ENCODE data around the gene ST3GAL6. TPM values are rescaled to one million over a fixed set of nuclear protein-coding genes. Genes with fewer than 3 reads are reported as not detected.

Gene ST3GAL6
- total and polyA plus RNA-seq, 2 donors (not counting 1 experiment from before 2014, with no cell fraction given): 0.58 TPM; not detected in 1

DNA sequence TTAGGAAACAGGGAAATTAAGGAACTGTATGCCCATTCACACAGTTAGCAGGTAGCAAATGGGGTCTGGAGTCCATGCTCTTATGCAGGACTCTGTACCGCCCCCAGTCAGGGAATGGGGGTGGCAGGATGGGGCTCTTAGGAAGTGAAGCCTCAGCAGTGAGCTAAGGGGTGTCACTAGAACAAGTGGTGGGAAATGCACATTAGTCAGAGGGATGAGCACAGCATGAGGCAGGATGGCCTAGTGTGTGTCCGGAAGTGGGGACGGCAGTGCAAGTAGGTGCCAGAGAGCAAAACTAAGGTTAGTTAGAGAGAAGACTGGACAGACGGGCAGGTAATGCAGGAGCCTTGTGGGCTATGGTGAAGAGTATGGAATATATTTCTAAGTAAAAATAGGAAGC, 60.7 kb downstream of the ST3GAL6 start:
- no peaks in the 10 kb centered on the region for H3K27me3 Mint-ChIP-seq
- Histone ChIP-seq H3K4me1 (ENCODE audit: control insufficient read depth in 2 of 2, insufficient read depth in 2 of 2, low read length in 2 of 2) (no peaks in the 10 kb centered on the region), H3K4me3 (ENCODE audit: control extremely low read depth in 1 of 5, extremely low read depth in 1 of 5, insufficient read depth in 1 of 5, low read depth in 2 of 5, low read length in 4 of 5) (no peak overlapping the region), H3K9me3 (ENCODE audit: control extremely low read depth in 1 of 3, control insufficient read depth in 2 of 3, insufficient read depth in 1 of 3, low read length in 2 of 3) (no peaks in the 10 kb centered on the region), H3K27me3 (replicated peaks in 1 of 4; ENCODE audit: control extremely low read depth in 1 of 4, control insufficient read depth in 3 of 4, insufficient read depth in 4 of 4, low read length in 3 of 4) (no peaks in the 10 kb centered on the region), H3K4me2 (replicated peaks; ENCODE audit: low read depth, low read length, poor library complexity, severe bottlenecking) (no peak overlapping the region), H2AFZ (ENCODE audit: insufficient read depth, low read depth, low read length, poor library complexity, severe bottlenecking) (no peak overlapping the region), H3K9ac (ENCODE audit: low read length) (no peak overlapping the region), H3K79me2 (ENCODE audit: control insufficient read depth, insufficient read depth, low read length) (no peaks in the 10 kb centered on the region), H3K36me3 (replicated peaks in 1 of 2; ENCODE audit: control extremely low read depth in 1 of 2, control insufficient read depth in 1 of 2, extremely low read depth in 1 of 2, insufficient read depth in 2 of 2, low read length in 1 of 2) (no peaks in the 10 kb centered on the region), H4K20me1 (ENCODE audit: control insufficient read depth, insufficient read depth, low read length, poor library complexity, severe bottlenecking) (no peaks in the 10 kb centered on the region), H3K27ac (ENCODE audit: low read length in 2 of 2) (no peak overlapping the region)
- ATAC-seq (ENCODE audit: low read depth) (no peak), DNase-seq (no peak)
- no peak for TF ChIP-seq EZH2 (IDR thresholded peaks at IDR 0.05; ENCODE audit: borderline replicate concordance, insufficient read depth, low read depth, low read length, poor library complexity, severe bottlenecking)
- TF ChIP-seq, protein P1, sequence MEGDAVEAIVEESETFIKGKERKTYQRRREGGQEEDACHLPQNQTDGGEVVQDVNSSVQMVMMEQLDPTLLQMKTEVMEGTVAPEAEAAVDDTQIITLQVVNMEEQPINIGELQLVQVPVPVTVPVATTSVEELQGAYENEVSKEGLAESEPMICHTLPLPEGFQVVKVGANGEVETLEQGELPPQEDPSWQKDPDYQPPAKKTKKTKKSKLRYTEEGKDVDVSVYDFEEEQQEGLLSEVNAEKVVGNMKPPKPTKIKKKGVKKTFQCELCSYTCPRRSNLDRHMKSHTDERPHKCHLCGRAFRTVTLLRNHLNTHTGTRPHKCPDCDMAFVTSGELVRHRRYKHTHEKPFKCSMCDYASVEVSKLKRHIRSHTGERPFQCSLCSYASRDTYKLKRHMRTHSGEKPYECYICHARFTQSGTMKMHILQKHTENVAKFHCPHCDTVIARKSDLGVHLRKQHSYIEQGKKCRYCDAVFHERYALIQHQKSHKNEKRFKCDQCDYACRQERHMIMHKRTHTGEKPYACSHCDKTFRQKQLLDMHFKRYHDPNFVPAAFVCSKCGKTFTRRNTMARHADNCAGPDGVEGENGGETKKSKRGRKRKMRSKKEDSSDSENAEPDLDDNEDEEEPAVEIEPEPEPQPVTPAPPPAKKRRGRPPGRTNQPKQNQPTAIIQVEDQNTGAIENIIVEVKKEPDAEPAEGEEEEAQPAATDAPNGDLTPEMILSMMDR (IDR thresholded peaks at IDR 0.05): no peak
- intact Hi-C loops (cut with micrococcal nuclease): no loop called here
- H3K4me3 Mint-ChIP-seq: no peak overlapping the region
- ChIA-PET POLR2A (no interaction called here), CTCF (interaction anchor here (1.9 kb wide), 1 partner anchor 9 kb away, joined by 5 read pairs; no protein-coding TSS in a partner anchor)
- 100% methylated on average over 3 of the region's 4 CpGs for WGBS (ENCODE audit: insufficient coverage)
- H3K27ac Mint-ChIP-seq: no peak overlapping the region
- no peaks in the 10 kb centered on the region for H3K4me1 Mint-ChIP-seq
- H3K9me3 Mint-ChIP-seq (ENCODE audit: insufficient read depth): no peaks in the 10 kb centered on the region

DNA sequence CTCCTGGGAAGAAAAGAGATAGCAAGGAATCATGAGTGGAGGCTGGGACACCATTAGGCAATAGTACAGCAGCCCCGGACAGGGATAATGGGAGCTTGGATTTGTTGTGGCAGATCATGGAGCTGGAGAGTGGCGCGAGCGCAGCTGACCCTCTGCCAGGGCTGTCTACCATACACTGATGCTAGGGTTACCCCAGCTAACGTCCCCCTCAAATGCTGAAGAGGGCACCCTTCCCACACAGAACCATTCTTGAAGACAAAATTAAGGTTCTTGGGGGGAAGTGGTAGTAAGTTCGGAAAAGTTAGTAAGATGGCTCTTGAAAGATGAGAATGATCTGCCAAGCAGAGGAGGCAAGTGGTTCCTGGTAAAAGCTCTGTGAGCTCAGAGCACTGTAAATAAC, 61.1 kb downstream of the ST3GAL6 start:
- Histone ChIP-seq H3K9me3 (ENCODE audit: control extremely low read depth in 1 of 3, control insufficient read depth in 2 of 3, insufficient read depth in 1 of 3, low read length in 2 of 3) (peaks cover 0 to 1% (median 0%) of the 10 kb centered on the region in 3 donors), H3K79me2 (ENCODE audit: control insufficient read depth, insufficient read depth, low read length) (no peaks in the 10 kb centered on the region), H3K4me1 (ENCODE audit: control insufficient read depth in 2 of 2, insufficient read depth in 2 of 2, low read length in 2 of 2) (no peaks in the 10 kb centered on the region), H4K20me1 (ENCODE audit: control insufficient read depth, insufficient read depth, low read length, poor library complexity, severe bottlenecking) (no peaks in the 10 kb centered on the region), H3K4me3 (ENCODE audit: control extremely low read depth in 1 of 5, extremely low read depth in 1 of 5, insufficient read depth in 1 of 5, low read depth in 2 of 5, low read length in 4 of 5) (no peak overlapping the region), H3K27ac (ENCODE audit: low read length in 2 of 2) (no peak overlapping the region), H3K9ac (ENCODE audit: low read length) (no peak overlapping the region), H3K4me2 (replicated peaks; ENCODE audit: low read depth, low read length, poor library complexity, severe bottlenecking) (no peak overlapping the region), H3K27me3 (replicated peaks in 1 of 4; ENCODE audit: control extremely low read depth in 1 of 4, control insufficient read depth in 3 of 4, insufficient read depth in 4 of 4, low read length in 3 of 4) (no peaks in the 10 kb centered on the region), H2AFZ (ENCODE audit: insufficient read depth, low read depth, low read length, poor library complexity, severe bottlenecking) (no peak overlapping the region), H3K36me3 (replicated peaks in 1 of 2; ENCODE audit: control extremely low read depth in 1 of 2, control insufficient read depth in 1 of 2, extremely low read depth in 1 of 2, insufficient read depth in 2 of 2, low read length in 1 of 2) (no peaks in the 10 kb centered on the region)
- no peak for DNase-seq
- CTCF ChIA-PET: interaction anchor here (1.9 kb wide), 1 partner anchor 9 kb away, joined by 5 read pairs; no protein-coding TSS in a partner anchor
- intact Hi-C loops (cut with micrococcal nuclease): no loop called here
- Mint-ChIP-seq H3K27me3 (no peaks in the 10 kb centered on the region), H3K4me1 (no peaks in the 10 kb centered on the region), H3K27ac (no peak overlapping the region), H3K4me3 (no peak overlapping the region), H3K9me3 (ENCODE audit: insufficient read depth) (no peaks in the 10 kb centered on the region)
- POLR2A ChIA-PET: no interaction called here
- ATAC-seq (ENCODE audit: low read depth): no peak
- 100% methylated on average over 5 of the region's 6 CpGs for WGBS (ENCODE audit: insufficient coverage)
- TF ChIP-seq EZH2 (IDR thresholded peaks at IDR 0.05; ENCODE audit: borderline replicate concordance, insufficient read depth, low read depth, low read length, poor library complexity, severe bottlenecking): no peak
- TF ChIP-seq, protein P1 (IDR thresholded peaks at IDR 0.05): no peak
